HUES48 (cell line): Measurements from ENCODE around the gene ARPC4.

Source experiments
- H3K27ac ChIP-seq: one replicate; pipeline ENCODE4 v1.7.0; 2013; ENCODE audit warnings: low read depth, low read length, inconsistent platforms
- H3K27me3 ChIP-seq: 2 replicates; pipeline ENCODE4 v1.6.1; 2013; ENCODE audit warnings: mild to moderate bottlenecking, low read length; ENCODE audit not compliant: control insufficient read depth, insufficient read depth
- H3K36me3 ChIP-seq: 2 replicates; pipeline ENCODE4 v1.6.1; 2013; ENCODE audit warnings: low read length; ENCODE audit not compliant: control insufficient read depth, insufficient read depth
- H3K4me1 ChIP-seq: 2 replicates; pipeline ENCODE4 v1.6.1; 2013; ENCODE audit warnings: mild to moderate bottlenecking, low read length; ENCODE audit not compliant: control insufficient read depth, insufficient read depth
- H3K4me3 ChIP-seq: 2 replicates; pipeline ENCODE4 v1.5.1; 2013; ENCODE audit warnings: mild to moderate bottlenecking, low read depth, low read length
- H3K9ac ChIP-seq: 2 replicates; pipeline ENCODE4 v1.6.1; 2013; ENCODE audit warnings: mild to moderate bottlenecking, low read depth, low read length, moderate library complexity
- H3K9me3 ChIP-seq: 2 replicates; pipeline ENCODE4 v1.6.1; 2013; ENCODE audit warnings: low read length; ENCODE audit not compliant: control insufficient read depth, insufficient read depth

Gene ARPC4

GRCh38 chr3:9781978-9782603 lies 10.8 kb upstream of the ARPC4 start:
- Histone ChIP-seq H3K4me1 (no peaks in the 10 kb centered on the region; the same call in 1 of the 2 replicates), H3K9ac (no peak overlapping the region), H3K27ac (no peak overlapping the region), H3K9me3 (no peaks in the 10 kb centered on the region), H3K36me3 (peaks cover 64% of the 10 kb centered on the region), H3K4me3 (no peak overlapping the region), H3K27me3 (no peaks in the 10 kb centered on the region)

GRCh38 chr3:9782770-9783169 lies 10.1 kb upstream of the ARPC4 start:
- H3K4me1 ChIP-seq = no peaks in the 10 kb centered on the region; the same call in 1 of the 2 replicates
- H3K4me3 ChIP-seq = no peak overlapping the region
- no peak overlapping the region for H3K9ac ChIP-seq
- H3K36me3 ChIP-seq = peaks cover 68% of the 10 kb centered on the region
- no peaks in the 10 kb centered on the region for H3K27me3 ChIP-seq
- H3K27ac ChIP-seq = no peak overlapping the region
- no peaks in the 10 kb centered on the region for H3K9me3 ChIP-seq

- Histone ChIP-seq H3K27me3 (no peaks in the 10 kb centered on the region), H3K36me3 (peaks cover 69% of the 10 kb centered on the region), H3K9ac (no peak overlapping the region), H3K9me3 (no peaks in the 10 kb centered on the region), H3K4me3 (no peak overlapping the region), H3K4me1 (no peaks in the 10 kb centered on the region; the same call in 1 of the 2 replicates), H3K27ac (no peak overlapping the region)
These were observed 8.9 kb upstream of the ARPC4 start for GRCh38 chr3:9783954-9784353.

GRCh38 chr3:9784965-9785364 lies 7.9 kb upstream of the ARPC4 start:
- no peaks in the 10 kb centered on the region for H3K27me3 ChIP-seq
- no peaks in the 10 kb centered on the region for H3K4me1 ChIP-seq
- no peaks in the 10 kb centered on the region for H3K9me3 ChIP-seq
- H3K9ac ChIP-seq = no peak overlapping the region
- no peak overlapping the region for H3K27ac ChIP-seq
- H3K36me3 ChIP-seq = peaks cover 79% of the 10 kb centered on the region
- no peak overlapping the region for H3K4me3 ChIP-seq

- H3K36me3 ChIP-seq = peaks cover 80% of the 10 kb centered on the region
- no peaks in the 10 kb centered on the region for H3K4me1 ChIP-seq
- H3K9me3 ChIP-seq = no peaks in the 10 kb centered on the region
- H3K27me3 ChIP-seq = no peaks in the 10 kb centered on the region
- H3K4me3 ChIP-seq = no peak overlapping the region
- no peak overlapping the region for H3K9ac ChIP-seq
- no peak overlapping the region for H3K27ac ChIP-seq
These were observed 7.3 kb upstream of the ARPC4 start for GRCh38 chr3:9785602-9786001.

- Histone ChIP-seq H3K9ac (no peak overlapping the region), H3K9me3 (no peaks in the 10 kb centered on the region), H3K27ac (no peak overlapping the region), H3K36me3 (peaks cover 82% of the 10 kb centered on the region), H3K4me1 (no peaks in the 10 kb centered on the region), H3K4me3 (no peak overlapping the region), H3K27me3 (no peaks in the 10 kb centered on the region)
These were observed 6.6 kb upstream of the ARPC4 start for GRCh38 chr3:9786209-9786739.

- H3K9me3 ChIP-seq = no peaks in the 10 kb centered on the region
- no peak overlapping the region for H3K27ac ChIP-seq
- H3K4me1 ChIP-seq = 0 out of 2 replicates have a peak, but pooled peaks cover 5% of the 10 kb centered on the region
- H3K9ac ChIP-seq = no peak overlapping the region
- H3K27me3 ChIP-seq = no peaks in the 10 kb centered on the region
- no peak overlapping the region for H3K4me3 ChIP-seq
- peaks cover 75% of the 10 kb centered on the region for H3K36me3 ChIP-seq
These were observed 5.8 kb upstream of the ARPC4 start for GRCh38 chr3:9786825-9787669.

- Histone ChIP-seq H3K36me3 (peaks cover 68% of the 10 kb centered on the region), H3K27me3 (no peaks in the 10 kb centered on the region), H3K9ac (no peak overlapping the region), H3K4me3 (no peak overlapping the region), H3K27ac (no peak overlapping the region), H3K9me3 (no peaks in the 10 kb centered on the region), H3K4me1 (0 out of 2 replicates have a peak, but pooled peaks cover 5% of the 10 kb centered on the region)
These were observed 5.2 kb upstream of the ARPC4 start for GRCh38 chr3:9787714-9788113.

GRCh38 chr3:9791127-9791526 lies 1.8 kb upstream of the ARPC4 start:
- no peaks in the 10 kb centered on the region for H3K27me3 ChIP-seq
- no peak overlapping the region; the same call in 1 of the 2 replicates for H3K4me3 ChIP-seq
- no peak overlapping the region for H3K9ac ChIP-seq
- no peaks in the 10 kb centered on the region for H3K9me3 ChIP-seq
- 0 out of 2 replicates have a peak, but pooled peaks cover 5% of the 10 kb centered on the region for H3K4me1 ChIP-seq
- no peak overlapping the region for H3K27ac ChIP-seq
- H3K36me3 ChIP-seq = peaks cover 42% of the 10 kb centered on the region

GRCh38 chr3:9791790-9792404 lies 985 bp upstream of the ARPC4 start:
- Histone ChIP-seq H3K27me3 (no peaks in the 10 kb centered on the region), H3K4me1 (0 out of 2 replicates have a peak, but pooled peaks cover 5% of the 10 kb centered on the region), H3K4me3 (peak overlapping the region; percentile 81), H3K9ac (peak overlapping the region; percentile 100), H3K27ac (peak overlapping the region; percentile 100), H3K36me3 (peaks cover 35% of the 10 kb centered on the region), H3K9me3 (no peaks in the 10 kb centered on the region)
